IMR-90 (cell line): ENCODE results near the gene PCSK2.

ENCODE experiments used
- BHLHE40 ChIP-seq: fragments of 150-350 bp; IDR thresholded peaks from 2 replicates; pipeline ENCODE4 v1.6.1; 2016; ENCODE audit warnings: mild to moderate bottlenecking, low read depth, low read length
- MXI1 ChIP-seq: IDR thresholded peaks from 2 replicates; pipeline ENCODE4 v1.6.1; 2012; ENCODE audit warnings: low read depth, mild to moderate bottlenecking, low read length, moderate library complexity, borderline replicate concordance
- POLR2A ChIP-seq: IDR thresholded peaks from 2 replicates; pipeline ENCODE4 v1.6.1; 2012; ENCODE audit warnings: mild to moderate bottlenecking, low read depth, low read length
- RCOR1 ChIP-seq: IDR thresholded peaks from 2 replicates; pipeline ENCODE4 v1.6.1; 2012; ENCODE audit warnings: mild to moderate bottlenecking, low read length, improper control_type of control experiment; ENCODE audit not compliant: insufficient replicate concordance
- RFX5 ChIP-seq: IDR thresholded peaks from 2 replicates; pipeline ENCODE4 v1.8.0; 2012; ENCODE audit warnings: low read depth, mild to moderate bottlenecking, low read length, moderate library complexity
- TF ChIP-seq, protein P1 (sequence below): conservative IDR thresholded peaks from 2 replicates; pipeline ENCODE4 v1.5.1; 2012; ENCODE audit warnings: mild to moderate bottlenecking, low read depth, low read length, improper control_type of control experiment
- TF ChIP-seq, protein P2 (sequence below): fragments of 150-350 bp; IDR thresholded peaks from 2 replicates; pipeline ENCODE4 v1.6.1; 2016; ENCODE audit warnings: low read depth, mild to moderate bottlenecking, low read length, moderate library complexity, borderline replicate concordance

DNA sequence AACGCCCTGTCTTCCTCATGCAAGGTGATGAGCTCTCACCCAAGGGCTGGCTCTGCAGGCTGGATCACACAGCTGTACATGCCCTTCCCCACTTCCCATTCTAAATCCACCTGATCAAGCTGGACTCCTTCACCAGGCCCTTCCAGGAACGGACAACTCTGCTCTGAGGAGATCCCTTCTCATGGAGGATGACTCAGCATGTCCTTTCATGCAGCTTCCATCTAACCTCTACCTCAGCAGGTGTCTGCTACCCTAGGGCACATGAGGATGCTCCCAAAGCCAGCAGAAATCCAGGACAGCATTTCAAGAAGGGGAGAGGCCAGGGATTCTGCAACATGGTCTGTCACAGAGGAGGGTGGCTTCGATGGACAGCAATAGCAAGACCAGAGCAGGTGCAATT lies 61.2 kb downstream of the PCSK2 start:
- TF ChIP-seq, protein P1, sequence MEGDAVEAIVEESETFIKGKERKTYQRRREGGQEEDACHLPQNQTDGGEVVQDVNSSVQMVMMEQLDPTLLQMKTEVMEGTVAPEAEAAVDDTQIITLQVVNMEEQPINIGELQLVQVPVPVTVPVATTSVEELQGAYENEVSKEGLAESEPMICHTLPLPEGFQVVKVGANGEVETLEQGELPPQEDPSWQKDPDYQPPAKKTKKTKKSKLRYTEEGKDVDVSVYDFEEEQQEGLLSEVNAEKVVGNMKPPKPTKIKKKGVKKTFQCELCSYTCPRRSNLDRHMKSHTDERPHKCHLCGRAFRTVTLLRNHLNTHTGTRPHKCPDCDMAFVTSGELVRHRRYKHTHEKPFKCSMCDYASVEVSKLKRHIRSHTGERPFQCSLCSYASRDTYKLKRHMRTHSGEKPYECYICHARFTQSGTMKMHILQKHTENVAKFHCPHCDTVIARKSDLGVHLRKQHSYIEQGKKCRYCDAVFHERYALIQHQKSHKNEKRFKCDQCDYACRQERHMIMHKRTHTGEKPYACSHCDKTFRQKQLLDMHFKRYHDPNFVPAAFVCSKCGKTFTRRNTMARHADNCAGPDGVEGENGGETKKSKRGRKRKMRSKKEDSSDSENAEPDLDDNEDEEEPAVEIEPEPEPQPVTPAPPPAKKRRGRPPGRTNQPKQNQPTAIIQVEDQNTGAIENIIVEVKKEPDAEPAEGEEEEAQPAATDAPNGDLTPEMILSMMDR = no peak
- TF ChIP-seq MXI1 (no peak), POLR2A (no peak), RFX5 (no peak), RCOR1 (no peak), BHLHE40 (no peak)
- TF ChIP-seq, protein P2, sequence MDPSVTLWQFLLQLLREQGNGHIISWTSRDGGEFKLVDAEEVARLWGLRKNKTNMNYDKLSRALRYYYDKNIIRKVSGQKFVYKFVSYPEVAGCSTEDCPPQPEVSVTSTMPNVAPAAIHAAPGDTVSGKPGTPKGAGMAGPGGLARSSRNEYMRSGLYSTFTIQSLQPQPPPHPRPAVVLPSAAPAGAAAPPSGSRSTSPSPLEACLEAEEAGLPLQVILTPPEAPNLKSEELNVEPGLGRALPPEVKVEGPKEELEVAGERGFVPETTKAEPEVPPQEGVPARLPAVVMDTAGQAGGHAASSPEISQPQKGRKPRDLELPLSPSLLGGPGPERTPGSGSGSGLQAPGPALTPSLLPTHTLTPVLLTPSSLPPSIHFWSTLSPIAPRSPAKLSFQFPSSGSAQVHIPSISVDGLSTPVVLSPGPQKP = no peak
